Activated naive CD4-positive, alpha-beta T cell (primary cell): Measurements from ENCODE around the gene TAGLN.
"Not testable (repeated sequence)": the region's sequence is repeated elsewhere in the genome, so short reads cannot be mapped to it uniquely, and the experiment has no call there.

Experiments
- DNase-seq, 4 experiments: peaks; one replicate each; lab custom pipeline; 2025; lab: John Stamatoyannopoulos, UW

Gene TAGLN

GRCh38 chr11:117195761-117196160, 3.4 kb upstream of the TAGLN start:
- DNase-seq = no peak

- no peak for DNase-seq
Observed at GRCh38 chr11:117197006-117197405, 2.2 kb upstream of the TAGLN start.

- no peak for DNase-seq
Observed at GRCh38 chr11:117197516-117198456, 1.4 kb upstream of the TAGLN start.

GRCh38 chr11:117198613-117199012, 557 bp upstream of the TAGLN start:
- no peak for DNase-seq

- DNase-seq = no peak
Observed at GRCh38 chr11:117199916-117200812, 994 bp downstream of the TAGLN start.

DNA sequence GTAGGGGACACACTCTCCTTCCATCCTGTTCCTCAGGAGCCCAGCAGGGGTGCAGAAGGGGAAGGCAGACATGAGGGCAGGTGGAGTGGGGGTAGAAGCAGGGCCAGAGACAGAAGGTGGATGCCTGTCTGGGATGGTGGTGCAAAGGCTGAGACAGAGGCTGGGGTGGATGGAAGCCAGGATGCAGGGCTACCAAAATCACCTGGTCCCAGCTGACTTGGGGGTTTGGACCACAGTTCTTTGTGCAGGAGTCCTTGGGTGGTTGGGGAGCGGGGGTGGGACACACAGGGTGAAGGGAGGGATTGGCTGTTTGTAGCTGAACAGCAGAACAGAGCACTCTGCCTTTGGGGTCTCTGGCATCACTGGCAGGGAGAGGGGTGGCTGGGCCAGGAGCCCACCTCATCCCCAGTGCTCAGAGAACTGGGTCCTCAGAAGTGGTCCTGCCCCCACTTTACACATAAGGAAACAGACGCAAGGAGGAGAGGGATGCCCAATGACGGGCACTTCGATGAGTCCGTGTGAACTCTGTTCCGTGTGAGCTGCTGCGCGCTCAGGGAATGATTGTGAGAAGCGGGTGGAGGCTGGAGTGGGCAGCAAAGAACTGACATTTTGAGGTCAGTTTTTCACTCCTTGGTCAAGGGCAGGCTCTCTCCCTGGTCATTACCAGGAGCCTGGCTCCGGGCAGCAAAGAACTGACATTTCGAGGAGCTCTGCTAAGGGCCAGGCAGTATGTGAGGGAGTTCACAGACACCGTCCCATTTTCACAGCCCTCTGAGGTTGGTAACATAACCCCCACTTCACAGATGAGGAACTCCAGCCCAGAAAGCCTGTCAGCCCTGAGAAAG, 1.9 kb downstream of the TAGLN start:
- no peak for DNase-seq

GRCh38 chr11:117201658-117202305, 2.6 kb downstream of the TAGLN start:
- DNase-seq = no peak

DNA sequence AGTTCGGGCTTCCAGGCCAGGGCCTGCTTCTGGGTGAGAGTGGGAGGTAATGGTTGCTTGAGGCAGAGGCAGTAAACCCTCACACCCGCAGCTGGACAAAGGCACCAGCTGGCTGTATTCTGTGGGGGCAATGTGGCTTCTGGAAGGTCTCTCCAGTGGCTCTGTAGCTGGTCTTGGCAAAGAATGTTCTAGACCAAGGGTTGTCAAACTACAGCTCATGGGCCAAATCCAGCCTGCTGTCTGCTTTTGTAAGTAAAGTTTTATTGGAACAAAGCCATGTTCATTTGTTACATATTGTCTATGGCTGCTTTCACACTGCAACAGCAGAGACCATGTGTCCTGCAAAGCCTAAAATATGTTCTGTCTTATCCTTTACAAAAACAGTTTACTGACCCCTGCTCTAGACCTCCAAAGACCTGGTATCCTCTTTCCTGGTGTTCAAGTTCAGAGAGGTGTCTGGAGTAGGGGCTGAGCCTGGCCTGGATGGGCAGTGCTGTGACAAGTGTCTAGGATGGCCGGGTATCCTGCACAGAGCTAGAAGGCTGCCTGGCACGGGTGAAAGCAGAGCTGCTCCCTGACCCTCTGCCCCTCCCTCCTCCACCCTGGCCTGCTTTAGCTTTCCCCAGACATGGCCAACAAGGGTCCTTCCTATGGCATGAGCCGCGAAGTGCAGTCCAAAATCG, 3.4 kb downstream of the TAGLN start:
- no peak for DNase-seq

DNA sequence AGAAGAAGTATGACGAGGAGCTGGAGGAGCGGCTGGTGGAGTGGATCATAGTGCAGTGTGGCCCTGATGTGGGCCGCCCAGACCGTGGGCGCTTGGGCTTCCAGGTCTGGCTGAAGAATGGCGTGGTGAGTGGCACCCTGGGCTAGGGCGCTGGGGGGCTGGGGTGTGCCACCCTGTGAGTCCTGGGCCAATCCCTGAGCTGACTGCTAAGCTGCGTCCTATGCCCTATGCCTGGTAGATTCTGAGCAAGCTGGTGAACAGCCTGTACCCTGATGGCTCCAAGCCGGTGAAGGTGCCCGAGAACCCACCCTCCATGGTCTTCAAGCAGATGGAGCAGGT, 3.9 kb downstream of the TAGLN start:
- no peak for DNase-seq

GRCh38 chr11:117204283-117205080, 5.3 kb downstream of the TAGLN start:
- no peak for DNase-seq

DNA sequence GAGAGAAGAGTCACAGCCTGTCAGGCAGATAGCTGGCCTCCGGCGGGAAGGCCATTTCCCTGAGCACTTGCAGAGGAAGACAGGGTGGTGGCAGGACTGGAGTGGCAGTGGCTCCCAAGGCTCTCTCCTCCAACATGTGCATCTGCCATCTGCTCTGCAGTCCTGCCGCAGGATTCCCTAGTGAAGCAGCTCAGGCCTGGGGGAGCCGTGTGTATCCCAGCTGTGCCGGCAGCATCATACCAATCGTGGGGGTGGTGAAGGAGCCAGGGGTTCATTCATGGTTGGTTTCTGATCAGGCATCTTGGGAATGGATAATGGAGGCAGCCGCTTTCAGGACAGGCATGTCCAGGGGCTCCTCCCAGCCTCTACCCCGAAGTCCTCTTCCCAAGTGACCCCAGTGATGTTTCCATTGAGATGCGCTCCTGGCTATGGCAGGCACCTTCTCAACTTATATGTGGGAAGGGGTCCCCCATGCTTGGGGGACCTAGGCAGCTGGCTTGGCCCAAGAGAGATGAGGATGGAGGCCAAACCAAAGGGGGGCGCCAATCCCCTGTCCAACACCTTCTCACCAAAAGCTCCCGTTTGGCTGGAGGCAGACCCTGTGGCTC, 6.1 kb downstream of the TAGLN start:
- no peak for DNase-seq

- DNase-seq = not testable (repeated sequence)
Observed at GRCh38 chr11:117206111-117206510, 6.9 kb downstream of the TAGLN start.

GRCh38 chr11:117206859-117207258, 7.7 kb downstream of the TAGLN start:
- DNase-seq = not testable (repeated sequence)

DNA sequence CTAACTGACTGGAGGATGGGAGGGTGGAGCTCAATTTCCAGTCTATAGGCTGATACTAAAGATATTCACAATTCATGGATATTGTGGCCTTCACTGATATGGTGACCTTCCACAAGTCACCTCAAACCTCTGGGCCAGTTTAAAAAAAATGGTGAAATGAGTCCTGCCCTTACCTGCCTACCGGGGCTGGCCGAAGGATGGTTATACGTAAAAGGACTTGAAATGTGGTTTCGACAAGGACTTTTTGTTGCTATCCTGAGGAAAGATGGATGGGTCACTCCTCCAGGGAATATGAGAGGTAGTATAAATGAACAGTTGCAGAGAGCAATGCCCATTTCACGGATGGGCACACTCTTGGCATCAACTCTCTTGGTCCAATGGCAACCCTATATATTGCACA, 8.3 kb downstream of the TAGLN start:
- DNase-seq = not testable (repeated sequence)

- not testable (repeated sequence) for DNase-seq
Observed at GRCh38 chr11:117208710-117209109, 9.5 kb downstream of the TAGLN start.

GRCh38 chr11:117209351-117210125, 10.4 kb downstream of the TAGLN start:
- not testable (repeated sequence) for DNase-seq

DNA sequence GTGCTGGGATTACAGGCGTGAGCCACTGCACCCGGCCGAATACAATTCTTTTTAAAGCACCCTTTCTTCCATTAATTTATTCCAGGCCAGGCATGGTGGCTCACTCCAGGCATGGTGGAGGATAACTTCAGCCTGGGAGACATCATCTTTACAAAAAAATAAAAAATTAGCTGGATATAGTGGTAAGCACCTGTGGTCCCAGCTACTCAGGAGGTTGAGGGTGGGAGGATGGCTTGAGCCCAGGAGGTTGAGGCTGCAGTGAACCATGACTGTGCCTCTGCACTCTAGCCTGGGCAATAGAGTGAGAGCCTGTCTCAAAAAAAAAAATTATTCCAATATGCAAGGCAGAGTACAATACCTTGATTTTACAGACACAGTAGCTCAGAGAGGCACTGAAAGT, 11.4 kb downstream of the TAGLN start:
- no peak for DNase-seq

- no peak for DNase-seq
Observed at GRCh38 chr11:117212697-117213355, 13.7 kb downstream of the TAGLN start.
